ENCODE results near the gene KLC3. TPM values are rescaled to one million over a fixed set of nuclear protein-coding genes. Genes with fewer than 3 reads are reported as not detected.

The KLC3 gene
- total and polyA plus RNA-seq, 2 experiments from 2014 or later = not detected

- no peaks in the 10 kb centered on the region for H3K27me3 ChIP-seq (replicated peaks; ENCODE audit: insufficient read depth)
- H3K4me2 ChIP-seq (ENCODE audit: unreplicated experiment) = no peak overlapping the region
- no peaks in the 10 kb centered on the region for H3K36me3 ChIP-seq (ENCODE audit: low read depth)
- TF ChIP-seq EZH2 (IDR thresholded peaks at IDR 0.05; ENCODE audit: insufficient read depth, poor library complexity, severe bottlenecking) (no peak), EZH2phosphoT487 (IDR thresholded peaks at IDR 0.05; ENCODE audit: insufficient read depth, low read depth) (no peak)
- no peak overlapping the region for H3K4me3 ChIP-seq
- no peak overlapping the region for H2AFZ ChIP-seq
- 94 to 98% methylated on average over 22 to 27 of the region's 27 CpGs for WGBS, 2 experiments (ENCODE audit: low coverage in 1 of 2, low lambda C conversion rate in 2 of 2, missing lambda C conversion rate in 2 of 2)
- H4K20me1 ChIP-seq (ENCODE audit: insufficient read depth) = no peaks in the 10 kb centered on the region
- no peak overlapping the region for H3K9ac ChIP-seq
- no peaks in the 10 kb centered on the region for H3K9me2 ChIP-seq (ENCODE audit: insufficient read depth)
- peaks cover 8% of the 10 kb centered on the region for H3F3A ChIP-seq (ENCODE audit: insufficient read depth)
- no peaks in the 10 kb centered on the region for H3K9me3 ChIP-seq (ENCODE audit: low read depth)
- in situ Hi-C loops (cut with MboI) = no loop called here
- no peak for DNase-seq
- no peaks in the 10 kb centered on the region for H3K4me1 ChIP-seq (ENCODE audit: insufficient read depth)
- no peaks in the 10 kb centered on the region for H3K79me2 ChIP-seq (ENCODE audit: insufficient read depth)
- no peak overlapping the region for H3K27ac ChIP-seq
These were observed 38.1 kb upstream of the KLC3 start for GRCh38 chr19:45302416-45302815.

- DNase-seq = no peak
- H2AFZ ChIP-seq = no peak overlapping the region
- peaks cover 8% of the 10 kb centered on the region for H3F3A ChIP-seq (ENCODE audit: insufficient read depth)
- H3K27ac ChIP-seq = no peak overlapping the region
- H3K4me2 ChIP-seq (ENCODE audit: unreplicated experiment) = no peak overlapping the region
- H4K20me1 ChIP-seq (ENCODE audit: insufficient read depth) = no peaks in the 10 kb centered on the region
- no peaks in the 10 kb centered on the region for H3K9me2 ChIP-seq (ENCODE audit: insufficient read depth)
- H3K36me3 ChIP-seq (ENCODE audit: low read depth) = no peaks in the 10 kb centered on the region
- H3K9me3 ChIP-seq (ENCODE audit: low read depth) = no peaks in the 10 kb centered on the region
- in situ Hi-C loops (cut with MboI) = no loop called here
- H3K4me1 ChIP-seq (ENCODE audit: insufficient read depth) = no peaks in the 10 kb centered on the region
- H3K4me3 ChIP-seq = no peak overlapping the region
- 92 to 96% methylated on average over 12 of the region's 12 CpGs for WGBS, 2 experiments (ENCODE audit: low coverage in 1 of 2, low lambda C conversion rate in 2 of 2, missing lambda C conversion rate in 2 of 2)
- H3K27me3 ChIP-seq (replicated peaks; ENCODE audit: insufficient read depth) = no peaks in the 10 kb centered on the region
- H3K79me2 ChIP-seq (ENCODE audit: insufficient read depth) = no peaks in the 10 kb centered on the region
- H3K9ac ChIP-seq = no peak overlapping the region
- TF ChIP-seq EZH2phosphoT487 (IDR thresholded peaks at IDR 0.05; ENCODE audit: insufficient read depth, low read depth) (no peak), EZH2 (IDR thresholded peaks at IDR 0.05; ENCODE audit: insufficient read depth, poor library complexity, severe bottlenecking) (no peak)
These were observed 37.1 kb upstream of the KLC3 start for GRCh38 chr19:45303269-45304060.

GRCh38 chr19:45304141-45304926 is 36.2 kb upstream of the KLC3 start:
- Histone ChIP-seq H3K9me2 (ENCODE audit: insufficient read depth) (no peaks in the 10 kb centered on the region), H3K9me3 (ENCODE audit: low read depth) (no peaks in the 10 kb centered on the region), H3K27me3 (replicated peaks; ENCODE audit: insufficient read depth) (no peaks in the 10 kb centered on the region), H3F3A (ENCODE audit: insufficient read depth) (peaks cover 8% of the 10 kb centered on the region), H3K27ac (no peak overlapping the region), H3K9ac (no peak overlapping the region), H2AFZ (no peak overlapping the region), H4K20me1 (ENCODE audit: insufficient read depth) (no peaks in the 10 kb centered on the region), H3K79me2 (ENCODE audit: insufficient read depth) (no peaks in the 10 kb centered on the region), H3K4me3 (no peak overlapping the region), H3K4me2 (ENCODE audit: unreplicated experiment) (no peak overlapping the region), H3K4me1 (ENCODE audit: insufficient read depth) (no peaks in the 10 kb centered on the region), H3K36me3 (ENCODE audit: low read depth) (no peaks in the 10 kb centered on the region)
- 56 to 60% methylated on average over 4 of the region's 4 CpGs for WGBS, 2 experiments (ENCODE audit: low coverage in 1 of 2, low lambda C conversion rate in 2 of 2, missing lambda C conversion rate in 2 of 2)
- TF ChIP-seq EZH2 (IDR thresholded peaks at IDR 0.05; ENCODE audit: insufficient read depth, poor library complexity, severe bottlenecking) (no peak), EZH2phosphoT487 (IDR thresholded peaks at IDR 0.05; ENCODE audit: insufficient read depth, low read depth) (no peak)
- in situ Hi-C loops (cut with MboI) = no loop called here
- DNase-seq = no peak

GRCh38 chr19:45305007-45305406 is 35.5 kb upstream of the KLC3 start:
- TF ChIP-seq EZH2 (IDR thresholded peaks at IDR 0.05; ENCODE audit: insufficient read depth, poor library complexity, severe bottlenecking) = no peak
- TF ChIP-seq EZH2phosphoT487 (IDR thresholded peaks at IDR 0.05; ENCODE audit: insufficient read depth, low read depth) = no peak
- in situ Hi-C loops (cut with MboI) = no loop called here
- no peak for DNase-seq

More at GRCh38 chr19:45305007-45305406, 35.5 kb upstream of the KLC3 start:
- H3K4me1 ChIP-seq (ENCODE audit: insufficient read depth) = no peaks in the 10 kb centered on the region
- H3K9me2 ChIP-seq (ENCODE audit: insufficient read depth) = no peaks in the 10 kb centered on the region
- H3F3A ChIP-seq (ENCODE audit: insufficient read depth) = peaks cover 8% of the 10 kb centered on the region
- H3K4me3 ChIP-seq = no peak overlapping the region
- H3K9me3 ChIP-seq (ENCODE audit: low read depth) = no peaks in the 10 kb centered on the region
- no peak overlapping the region for H3K27ac ChIP-seq
- H2AFZ ChIP-seq = no peak overlapping the region
- H3K79me2 ChIP-seq (ENCODE audit: insufficient read depth) = no peaks in the 10 kb centered on the region
- no peaks in the 10 kb centered on the region for H3K27me3 ChIP-seq (replicated peaks; ENCODE audit: insufficient read depth)
- H3K9ac ChIP-seq = no peak overlapping the region
- 51 to 52% methylated on average over 4 of the region's 4 CpGs for WGBS, 2 experiments (ENCODE audit: low coverage in 1 of 2, low lambda C conversion rate in 2 of 2, missing lambda C conversion rate in 2 of 2)
- no peaks in the 10 kb centered on the region for H4K20me1 ChIP-seq (ENCODE audit: insufficient read depth)
- no peaks in the 10 kb centered on the region for H3K36me3 ChIP-seq (ENCODE audit: low read depth)
- no peak overlapping the region for H3K4me2 ChIP-seq (ENCODE audit: unreplicated experiment)

All from GM23248 (cell line).